GM18498 (cell line): ENCODE results near the gene ZNF225.
"Not testable (repeated sequence)": the region's sequence is repeated elsewhere in the genome, so short reads cannot be mapped to it uniquely, and the experiment has no call there.

Source experiments
- ATAC-seq: cut with Tn5 transposase; IDR thresholded peaks from one replicate; pipeline ENCODE4 v1.9.1; 2021; ENCODE audit warnings: mild to moderate bottlenecking, moderate library complexity; ENCODE audit not compliant: unreplicated experiment

ZNF225 gene

DNA sequence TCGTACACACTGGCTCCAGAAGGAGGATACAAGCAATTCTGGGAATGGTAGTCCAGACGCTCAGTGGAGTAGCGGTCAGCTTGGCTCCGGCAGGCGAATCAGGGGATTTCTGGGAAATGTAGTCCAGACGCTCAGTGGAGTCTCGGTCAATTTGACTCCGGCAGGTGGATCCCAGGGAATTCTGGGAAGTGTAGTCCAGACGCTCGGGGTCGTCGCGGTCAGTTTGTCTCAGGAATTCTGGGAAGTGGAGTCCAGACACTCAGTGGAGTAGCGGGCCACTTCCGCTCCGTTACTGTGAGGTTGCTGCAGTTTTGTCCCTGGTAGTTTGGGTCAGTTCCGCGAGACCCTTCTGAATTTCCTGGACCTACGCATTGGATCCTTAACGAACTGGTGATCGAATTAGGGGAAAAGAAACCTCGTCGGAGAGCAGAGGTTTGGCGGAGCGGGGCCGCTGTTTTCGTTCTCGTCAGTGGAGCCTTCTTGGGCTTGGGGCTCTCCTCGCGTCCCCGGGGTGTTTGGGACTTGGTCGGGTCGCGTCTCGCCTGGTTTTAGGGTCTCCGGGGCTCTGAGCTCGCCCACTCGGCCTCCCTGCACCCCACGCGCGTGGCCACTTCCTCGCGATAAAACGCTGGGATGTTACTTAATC is at the start of gene ZNF225:
Gene ZNF225 (plus strand): TSS at position 262 of the 646 bp plus-strand sequence. CDS start 2,429 bp downstream, outside the sequence.
- ATAC-seq: peak; percentile 91

GRCh38 chr19:44066305-44066704 is 46.9 kb upstream of the ZNF225 start:
- ATAC-seq: no peak

- no peak for ATAC-seq
These were observed 43.8 kb upstream of the ZNF225 start for GRCh38 chr19:44069415-44069814.

DNA sequence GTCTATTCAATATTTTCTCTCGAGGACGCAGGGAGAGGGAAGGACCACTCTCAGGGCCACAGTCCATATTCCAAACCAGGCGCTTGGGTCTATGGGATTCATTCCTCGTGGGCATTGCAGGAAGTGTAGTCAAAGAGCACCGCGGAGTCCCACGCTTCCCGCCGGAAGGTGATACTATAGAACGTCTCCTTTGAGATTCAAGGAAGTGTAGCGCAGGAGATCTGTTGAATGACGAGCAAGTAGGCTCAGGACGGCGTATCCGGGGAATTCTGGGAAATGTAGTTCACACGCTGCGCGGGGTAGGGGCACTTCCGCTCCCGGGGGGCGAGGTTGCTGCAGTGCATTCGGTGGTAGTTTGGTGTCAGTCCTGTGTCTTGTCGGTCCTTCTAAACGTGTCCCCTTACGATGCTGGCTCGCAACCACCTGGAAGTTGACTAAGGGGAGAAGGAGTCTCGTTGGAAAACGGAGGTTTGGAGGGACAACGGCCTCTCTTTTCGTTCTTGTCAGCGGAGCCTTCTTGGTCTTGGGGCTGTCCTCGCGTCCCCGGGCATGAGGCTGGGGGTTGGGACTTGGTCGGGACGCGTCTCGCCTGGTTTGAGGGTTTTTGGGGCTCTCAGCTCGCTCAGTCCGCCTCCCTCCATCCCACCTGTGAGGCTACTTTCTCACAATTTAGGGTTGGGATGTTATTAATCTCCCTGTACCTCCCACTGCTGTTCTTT is 41.2 kb upstream of the ZNF225 start, which contains the start of gene ZNF284:
Gene ZNF284 (plus strand): TSS at position 336 of the 719 bp plus-strand sequence. CDS start 4,231 bp downstream, outside the sequence.
- peak; percentile 92 for ATAC-seq

GRCh38 chr19:44072543-44073401 is 40.4 kb upstream of the ZNF225 start:
- no peak for ATAC-seq

GRCh38 chr19:44076325-44076724 is 36.9 kb upstream of the ZNF225 start:
- ATAC-seq: no peak

DNA sequence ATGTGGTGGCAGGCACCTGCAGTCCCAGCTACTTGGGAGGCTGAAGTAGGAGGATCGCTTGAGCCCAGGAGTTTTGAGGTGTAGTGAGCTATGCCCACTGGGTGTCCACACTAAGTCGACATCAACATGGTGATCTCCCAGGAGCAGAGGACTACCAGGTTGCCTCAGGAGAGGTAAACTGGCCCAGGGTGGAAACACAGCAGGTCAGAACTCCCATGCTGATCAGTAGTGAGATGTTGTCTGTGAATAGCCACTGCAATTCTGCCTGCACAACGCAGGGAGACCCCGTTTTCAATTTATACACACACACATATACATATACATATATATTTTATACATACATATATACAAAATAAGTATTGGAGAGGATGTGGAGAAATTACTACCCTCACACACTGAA is 21.1 kb upstream of the ZNF225 start:
- no peak for ATAC-seq

GRCh38 chr19:44093931-44094765 is 19.1 kb upstream of the ZNF225 start, which contains the start of gene ZNF224:
TSS of gene ZNF224 (plus strand) at chr19:44094361. CDS start at chr19:44097874, 3,513 bp downstream.
- peak; percentile 85 for ATAC-seq

- ATAC-seq: no peak
These were observed 5.4 kb upstream of the ZNF225 start for GRCh38 chr19:44107751-44108150.

DNA sequence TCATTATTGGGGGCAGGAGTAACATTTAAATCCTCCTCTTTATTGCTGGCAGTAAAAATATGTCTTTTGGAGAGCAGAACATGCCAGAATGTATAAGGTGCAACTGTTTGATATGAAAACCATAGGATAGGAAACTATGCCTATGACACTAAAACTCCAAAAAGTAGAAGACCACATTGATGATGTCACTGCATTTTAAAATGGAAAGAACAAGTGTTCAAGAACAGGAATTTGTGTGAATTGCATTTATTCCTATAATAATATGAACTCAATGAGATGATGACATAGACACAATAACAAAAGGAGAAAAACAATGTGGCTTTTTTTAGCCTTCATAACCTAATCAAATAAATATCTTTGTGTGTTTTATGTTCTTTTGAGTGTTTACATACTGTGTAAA is 3.7 kb upstream of the ZNF225 start:
- no peak for ATAC-seq

GRCh38 chr19:44111910-44112463 is 1.2 kb upstream of the ZNF225 start:
- ATAC-seq: no peak

- peak; percentile 5 for ATAC-seq
These were observed 429 bp upstream of the ZNF225 start for GRCh38 chr19:44112802-44113137.

- ATAC-seq: no peak
These were observed 688 bp downstream of the ZNF225 start for GRCh38 chr19:44113784-44114390.

GRCh38 chr19:44121162-44121561 is 8.0 kb downstream of the ZNF225 start:
- ATAC-seq: not testable (repeated sequence)

- ATAC-seq: no peak
These were observed 18.8 kb downstream of the ZNF225 start for GRCh38 chr19:44131955-44132354.

GRCh38 chr19:44141191-44142058 is 28.2 kb downstream of the ZNF225 start, which contains the start of gene ZNF234:
TSS of gene ZNF234 (plus strand) at chr19:44141554. CDS start at chr19:44144633, 3,079 bp downstream.
- ATAC-seq: peak; percentile 88

DNA sequence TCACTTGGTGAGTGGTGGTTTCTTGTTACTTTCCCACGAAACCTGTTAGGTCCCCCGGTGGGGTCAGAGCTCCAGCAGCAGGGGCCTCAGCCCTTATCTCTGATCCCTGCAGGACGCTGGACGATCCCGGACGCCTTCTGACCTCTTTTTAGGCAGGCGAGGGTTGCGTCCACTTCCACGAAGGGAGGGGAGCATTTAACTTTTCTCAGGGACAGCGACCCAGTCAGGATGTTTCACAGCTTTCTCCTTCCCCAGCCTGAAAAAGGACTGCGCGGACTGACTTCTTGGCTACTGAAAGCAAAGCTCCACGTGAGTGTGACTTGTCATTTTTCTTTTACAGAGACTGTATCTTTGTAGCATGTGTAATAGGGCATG is 28.8 kb downstream of the ZNF225 start:
- no peak for ATAC-seq

GRCh38 chr19:44149776-44150175 is 36.6 kb downstream of the ZNF225 start:
- no peak for ATAC-seq

DNA sequence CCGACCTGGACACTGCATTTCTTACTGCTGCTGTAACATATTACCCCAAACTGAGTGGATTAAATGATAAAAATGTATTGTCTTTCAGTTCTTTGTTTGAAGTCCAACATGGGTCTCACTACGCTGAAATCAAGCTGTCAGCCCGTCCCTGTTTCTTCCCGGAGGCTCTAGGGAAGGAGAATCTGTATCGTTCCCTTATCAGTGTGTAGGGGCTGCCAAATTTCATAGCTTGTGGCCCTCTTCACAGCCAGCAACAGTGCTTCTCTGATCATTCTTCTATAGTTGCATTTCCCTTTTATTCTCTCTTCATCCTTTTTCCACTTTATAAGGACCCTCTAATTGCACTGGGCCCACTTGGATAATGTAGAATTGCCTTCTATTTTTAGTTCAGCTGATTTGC is 38.3 kb downstream of the ZNF225 start:
- no peak for ATAC-seq
